ENCODE results near the gene CCSER1. TPM values are rescaled to one million over a fixed set of nuclear protein-coding genes. Genes with fewer than 3 reads are reported as not detected.

The CCSER1 gene
- total and polyA plus RNA-seq, 2 of the 8 experiments (the other 6 are each of a cell fraction or from before 2014, with no cell fraction given), result 0.26 to 0.84 TPM

- CTCF ChIA-PET (ENCODE audit: partially characterized antibody), result interaction anchor here (0.6 to 2.0 kb wide), 9 partner anchors 10 to 695 kb away, joined by 3 to 12 read pairs (median 3); no protein-coding TSS in a partner anchor
- 70% methylated on average over 4 of the region's 4 CpGs; no CpG with 5 or more reads in 1 of the 2 experiments for WGBS, 2 experiments (ENCODE audit: extremely low coverage in 1 of 2, insufficient coverage in 1 of 2, insufficient read length in 1 of 2, insufficient replicate concordance in 2 of 2, low coverage in 1 of 2, low lambda C conversion rate in 2 of 2, missing lambda C conversion rate in 1 of 2)
- H2BK120ac ChIP-seq (replicated peaks; ENCODE audit: low read depth, low read length), result no peak overlapping the region
Measured at GRCh38 chr4:91114386-91114785, 987.2 kb downstream of the CCSER1 start.

More at GRCh38 chr4:91114386-91114785, 987.2 kb downstream of the CCSER1 start:
- Histone ChIP-seq H3K4ac (replicated peaks; ENCODE audit: insufficient read length, low read depth, low read length) (no peak overlapping the region), H4K91ac (replicated peaks; ENCODE audit: insufficient read length, low read length) (no peak overlapping the region), H2BK20ac (ENCODE audit: low read length) (0 out of 2 replicates have a peak overlapping the region, but pooled peaks have one; percentile 8), H3K56ac (replicated peaks; ENCODE audit: insufficient read length, low read depth, low read length) (no peak overlapping the region), H3K18ac (ENCODE audit: extremely low read depth, low read length) (no peak overlapping the region), H3K27me3 (replicated peaks in 1 of 4; ENCODE audit: control insufficient read depth in 3 of 4, extremely low read depth in 1 of 4, insufficient read depth in 3 of 4, low read length in 3 of 4) (no peaks in the 10 kb centered on the region), H2AK5ac (ENCODE audit: low read depth, low read length) (no peak overlapping the region), H2BK5ac (ENCODE audit: low read depth, low read length) (no peak overlapping the region), H3K14ac (ENCODE audit: insufficient read length) (no peak overlapping the region), H3K23ac (ENCODE audit: insufficient read length) (no peak overlapping the region), H3K79me1 (ENCODE audit: low read depth, low read length) (no peaks in the 10 kb centered on the region), H4K5ac (ENCODE audit: insufficient read length, low read depth, low read length) (no peak overlapping the region), H3K4me2 (ENCODE audit: insufficient read depth in 1 of 2, low read depth in 2 of 2, low read length in 2 of 2) (peak overlapping the region in 1 of 2 experiments; percentile 21; a peak in 2 of 4 replicates), H4K8ac (ENCODE audit: extremely low read depth, insufficient read depth, low read length) (no peak overlapping the region), H3K27ac (ENCODE audit: low read depth, low read length) (no peak overlapping the region), H3K9ac (replicated peaks in 1 of 4; ENCODE audit: extremely low read depth in 1 of 4, low read depth in 3 of 4, low read length in 3 of 4) (no peak overlapping the region), H3K36me3 (ENCODE audit: control insufficient read depth in 2 of 4, insufficient read depth in 4 of 4, low read length in 3 of 4) (no peaks in the 10 kb centered on the region), H3K79me2 (ENCODE audit: control insufficient read depth in 1 of 2, insufficient read depth in 2 of 2, low read length in 2 of 2) (no peaks in the 10 kb centered on the region), H2BK12ac (ENCODE audit: low read depth, low read length) (no peak overlapping the region), H3K4me1 (replicated peaks in 1 of 4; ENCODE audit: control insufficient read depth in 3 of 4, insufficient read depth in 4 of 4, low read length in 3 of 4) (peaks cover 0 to 5% (median 0%) of the 10 kb centered on the region in 4 experiments; a peak in 1 of 7 replicates), H2AFZ (ENCODE audit: low read length) (no peak overlapping the region), H3K23me2 (ENCODE audit: low read depth, low read length) (no peaks in the 10 kb centered on the region), H3K4me3 (ENCODE audit: extremely low read depth in 1 of 4, insufficient read depth in 2 of 4, low read depth in 3 of 4, low read length in 4 of 4) (no peak overlapping the region), H3K9me3 (ENCODE audit: insufficient read depth in 2 of 2, low read depth in 1 of 2, low read length in 1 of 2) (peaks cover 0 to 6% of the 10 kb centered on the region in 2 experiments; a peak in 2 of 4 replicates), H2BK15ac (ENCODE audit: low read length) (no peak overlapping the region), H4K20me1 (replicated peaks in 1 of 2; ENCODE audit: control insufficient read depth in 1 of 2, insufficient read depth in 2 of 2, low read length in 2 of 2) (no peaks in the 10 kb centered on the region)
- POLR2A ChIA-PET (ENCODE audit: partially characterized antibody), result no interaction called here
- no peak for DNase-seq (ENCODE audit: low read depth in 1 of 2, low spot score in 2 of 2)
- no peak for FAIRE-seq
- TF ChIP-seq YY1 (IDR thresholded peaks at IDR 0.05; ENCODE audit: low read depth, low read length) (no peak), RAD21 (IDR thresholded peaks at IDR 0.05 in 1 of 2, conservative IDR thresholded peaks at IDR 0.05 in 1 of 2; ENCODE audit: low read depth in 2 of 2, low read length in 2 of 2) (0 out of 4 replicates have a peak, but pooled peaks of 1 of the 2 experiments have one; percentile 12), HDAC2 (IDR thresholded peaks at IDR 0.05; ENCODE audit: borderline replicate concordance in 1 of 2, low read depth in 2 of 2, low read length in 2 of 2) (no peak), EGR1 (IDR thresholded peaks at IDR 0.05; ENCODE audit: borderline replicate concordance, low read depth, low read length) (no peak), MAX (IDR thresholded peaks at IDR 0.05) (no peak), SIN3A (conservative IDR thresholded peaks at IDR 0.05 in 1 of 2, IDR thresholded peaks at IDR 0.05 in 1 of 2; ENCODE audit: low read depth in 1 of 2, low read length in 2 of 2) (no peak), E2F6 (IDR thresholded peaks at IDR 0.05) (no peak)
